HepG2 (cell line): ENCODE measurements around the gene UBAP1. TPM values are rescaled to one million over a fixed set of nuclear protein-coding genes. Genes with fewer than 3 reads are reported as not detected.

ENCODE experiments used
- ATAC-seq: fragments of 200-7000 bp; cut with Tn5 transposase; 3 replicates; pipeline ENCODE4 v1.9.1; 2020; ENCODE audit warnings: mild to moderate bottlenecking, moderate library complexity
- BruUV-seq: library from RNA; stranded (reverse); fragments of 400-500 nt; replicated peaks from 2 replicates; lab custom pipeline; 2021; lab: Mats Ljungman, UMichigan
- CTCF ChIA-PET: fragments of 300-600 bp; formaldehyde crosslinking; extraction: SDS; loops from one replicate; lab custom pipeline; 2021; ENCODE audit warnings: low total read pairs, inconsistent platforms, low intra/inter-chr PET ratio; lab: Yijun Ruan, JAX
- POLR2A ChIA-PET: fragments of 350-600 bp; sonication (Branson Sonifier 250); formaldehyde crosslinking; loops from one replicate; lab custom pipeline; 2020; ENCODE audit warnings: antibody characterized with exemption, inconsistent platforms; lab: Yijun Ruan, JAX
- DNase-seq: peaks from one replicate; pipeline ENCODE4 v3.0.0-alpha.2; 2015; ENCODE audit warnings: low spot score
- FAIRE-seq: peaks from 3 replicates; lab custom pipeline; 2011; peaks lifted over from hg19 to GRCh38; lab: Jason Lieb, UNC
- H2AFZ ChIP-seq: one replicate; pipeline ENCODE4 v1.6.1; 2011; ENCODE audit warnings: low read length, inconsistent platforms
- H3K27ac ChIP-seq: fragments of 300-600 bp; 3 replicates; pipeline ENCODE4 v1.8.0; 2011; ENCODE audit warnings: mixed run types, mild to moderate bottlenecking, mixed read lengths, low read length, inconsistent platforms; ENCODE audit not compliant: insufficient read depth; ENCODE audit errors: extremely low read length
- H3K27me3 ChIP-seq, 2 experiments: fragments of 200-600 bp in 1 of 2; 2 replicates in 1 of 2; 3 replicates in 1 of 2; pipeline versions ENCODE4 v1.6.0 to v1.8.0; 2011; ENCODE audit warnings: low read length in 2 of 2, mild to moderate bottlenecking in 2 of 2, moderate library complexity in 2 of 2, inconsistent platforms in 1 of 2; ENCODE audit not compliant: insufficient read depth in 2 of 2, control insufficient read depth in 1 of 2
- H3K36me3 ChIP-seq, 2 experiments: fragments of 200-600 bp in 1 of 2; replicated peaks in 1 of 2; 2 replicates in 1 of 2; 3 replicates in 1 of 2; pipeline versions ENCODE4 v1.5.1 to v1.8.0; 2011; ENCODE audit warnings: low read length in 2 of 2, inconsistent platforms in 1 of 2; ENCODE audit not compliant: insufficient read depth in 2 of 2, control insufficient read depth in 1 of 2
- H3K4me1 ChIP-seq: 2 replicates; pipeline ENCODE4 v1.5.1; 2012; ENCODE audit warnings: low read length, inconsistent platforms; ENCODE audit not compliant: insufficient read depth
- H3K4me2 ChIP-seq: 2 replicates; pipeline ENCODE4 v1.6.0; 2011; ENCODE audit warnings: low read depth, low read length, inconsistent platforms
- H3K4me3 ChIP-seq, 3 experiments: fragments of 200-600 bp in 1 of 3; sonication (generic), shearing (Covaris generic) in 1 of 3; replicated peaks in 1 of 3; 2 replicates each; pipeline ENCODE4 v1.5.1; 2011 to 2016; ENCODE audit warnings: low read length in 3 of 3, inconsistent platforms in 2 of 3, low read depth in 2 of 3, mild to moderate bottlenecking in 2 of 3, control low read depth in 1 of 3, mixed read lengths in 1 of 3; ENCODE audit not compliant: insufficient read depth in 1 of 3
- H3K79me2 ChIP-seq: one replicate; pipeline ENCODE4 v1.6.1; 2011; ENCODE audit warnings: low read length, inconsistent platforms; ENCODE audit not compliant: insufficient read depth
- H3K9ac ChIP-seq: 2 replicates; pipeline ENCODE4 v1.6.0; 2011; ENCODE audit warnings: mild to moderate bottlenecking, low read depth, low read length, inconsistent platforms; ENCODE audit not compliant: insufficient read depth
- H3K9me3 ChIP-seq: 2 replicates; pipeline ENCODE4 v1.5.1; 2012; ENCODE audit warnings: mild to moderate bottlenecking, low read length
- H4K20me1 ChIP-seq: 2 replicates; pipeline ENCODE4 v1.6.0; 2011; ENCODE audit warnings: inconsistent platforms, mild to moderate bottlenecking, low read length, moderate library complexity; ENCODE audit not compliant: insufficient read depth
- CC2D1A ChIP-seq: sonication (generic); formaldehyde crosslinking; IDR thresholded peaks from 2 replicates; pipeline ENCODE4 v1.8.1; 2023; ENCODE audit warnings: mild to moderate bottlenecking, missing genetic modification reagents
- EED ChIP-seq: sonication (generic); formaldehyde crosslinking; IDR thresholded peaks from 2 replicates; pipeline ENCODE4 v1.5.0; 2020; ENCODE audit warnings: mild to moderate bottlenecking, missing genetic modification reagents
- EP300 ChIP-seq, 3 experiments: sonication (generic) in 1 of 3; formaldehyde crosslinking in 1 of 3; IDR thresholded peaks; 2 replicates each; pipeline versions ENCODE4 v1.5.1 to v1.6.1; 2011 to 2020; ENCODE audit warnings: low read depth in 2 of 3, low read length in 2 of 3, borderline replicate concordance in 1 of 3, improper control_type of control experiment in 1 of 3, mild to moderate bottlenecking in 1 of 3, missing genetic modification reagents in 1 of 3, moderate library complexity in 1 of 3
- KLF11 ChIP-seq: IDR thresholded peaks from 2 replicates; pipeline ENCODE4 v1.6.1; 2016; ENCODE audit warnings: missing compliant biosample characterization
- KLF12 ChIP-seq: sonication (generic); formaldehyde crosslinking; IDR thresholded peaks from 2 replicates; pipeline ENCODE4 v1.4.0; 2020; ENCODE audit warnings: missing genetic modification reagents, borderline replicate concordance
- ZNF678 ChIP-seq: sonication (generic); formaldehyde crosslinking; IDR thresholded peaks from 2 replicates; pipeline ENCODE4 v1.4.0; 2020; ENCODE audit warnings: mild to moderate bottlenecking, missing genetic modification reagents
- WGBS: methylation state at CpG from one replicate; pipeline ENCODE4 v1.1.6; 2017; ENCODE audit warnings: low lambda C conversion rate; 5-methylcytosine and 5-hydroxymethylcytosine counted together
- in situ Hi-C: cut with HindIII; loops from 2 replicates; pipeline ENCODE4 v1.10.0; 2017; ENCODE audit warnings: low pct_unique_long_range_greater_than_20kb; ENCODE audit not compliant: extremely low pct_ligation_motif_present
- intact Hi-C: fragments of 100-400 bp; cut with micrococcal nuclease; formaldehyde crosslinking; loops from one replicate; pipeline ENCODE4 v1.10.0; 2022; ENCODE audit not compliant: unreplicated experiment
- polyA plus RNA-seq, 8 experiments: library from polyadenylated mRNA; depleted of rRNA in 3 of 8; stranded (reverse) in 7 of 8; unstranded in 1 of 8; fragments of >200 nt; fragmentation: Illumina TruSeq in 4 of 8; extraction: Trizol in 4 of 8; gene quantifications; 2 replicates each; pipeline versions ENCODE4 v1.2.1 to v1.2.3, GENCODE V29; 2011 to 2016; ENCODE audit warnings: low read depth in 4 of 8, missing spikeins in 1 of 8, mixed read lengths in 1 of 8; ENCODE audit not compliant: insufficient read depth in 1 of 8
- total RNA-seq, 5 experiments: library from RNA; depleted of rRNA; stranded (reverse); fragments of >200 nt; fragmentation: Illumina TruSeq; extraction: Trizol; gene quantifications; 2 replicates each; pipeline ENCODE4 v1.2.3, GENCODE V29; 2016; ENCODE audit warnings: low read depth in 1 of 5
- TF ChIP-seq, protein P1 (sequence below): sonication (generic); formaldehyde crosslinking; IDR thresholded peaks from 2 replicates; pipeline ENCODE4 v1.5.0; 2020; ENCODE audit warnings: missing genetic modification reagents, mild to moderate bottlenecking, borderline replicate concordance
- TF ChIP-seq, protein P2 (sequence below): sonication (generic); formaldehyde crosslinking; IDR thresholded peaks from 2 replicates; pipeline ENCODE4 v1.4.0; 2020; ENCODE audit warnings: mild to moderate bottlenecking, missing genetic modification reagents
- TF ChIP-seq, protein P3 (sequence below): sonication (generic); formaldehyde crosslinking; IDR thresholded peaks from 2 replicates; pipeline ENCODE4 v1.4.0; 2020; ENCODE audit warnings: mild to moderate bottlenecking, low read depth, missing genetic modification reagents
- TF ChIP-seq, protein P4 (sequence below): sonication (generic); formaldehyde crosslinking; IDR thresholded peaks from 2 replicates; pipeline ENCODE4 v1.5.1; 2020; ENCODE audit warnings: mild to moderate bottlenecking, missing genetic modification reagents, moderate library complexity
- TF ChIP-seq, protein P5 (sequence below): sonication (generic); formaldehyde crosslinking; IDR thresholded peaks from 2 replicates; pipeline ENCODE4 v1.5.0; 2020; ENCODE audit warnings: mild to moderate bottlenecking, missing genetic modification reagents

The UBAP1 gene
- total and polyA plus RNA-seq, 2 of the 13 experiments (the other 11 are each of a cell fraction or from before 2014, with no cell fraction given) = 19.5 to 40.5 TPM

DNA sequence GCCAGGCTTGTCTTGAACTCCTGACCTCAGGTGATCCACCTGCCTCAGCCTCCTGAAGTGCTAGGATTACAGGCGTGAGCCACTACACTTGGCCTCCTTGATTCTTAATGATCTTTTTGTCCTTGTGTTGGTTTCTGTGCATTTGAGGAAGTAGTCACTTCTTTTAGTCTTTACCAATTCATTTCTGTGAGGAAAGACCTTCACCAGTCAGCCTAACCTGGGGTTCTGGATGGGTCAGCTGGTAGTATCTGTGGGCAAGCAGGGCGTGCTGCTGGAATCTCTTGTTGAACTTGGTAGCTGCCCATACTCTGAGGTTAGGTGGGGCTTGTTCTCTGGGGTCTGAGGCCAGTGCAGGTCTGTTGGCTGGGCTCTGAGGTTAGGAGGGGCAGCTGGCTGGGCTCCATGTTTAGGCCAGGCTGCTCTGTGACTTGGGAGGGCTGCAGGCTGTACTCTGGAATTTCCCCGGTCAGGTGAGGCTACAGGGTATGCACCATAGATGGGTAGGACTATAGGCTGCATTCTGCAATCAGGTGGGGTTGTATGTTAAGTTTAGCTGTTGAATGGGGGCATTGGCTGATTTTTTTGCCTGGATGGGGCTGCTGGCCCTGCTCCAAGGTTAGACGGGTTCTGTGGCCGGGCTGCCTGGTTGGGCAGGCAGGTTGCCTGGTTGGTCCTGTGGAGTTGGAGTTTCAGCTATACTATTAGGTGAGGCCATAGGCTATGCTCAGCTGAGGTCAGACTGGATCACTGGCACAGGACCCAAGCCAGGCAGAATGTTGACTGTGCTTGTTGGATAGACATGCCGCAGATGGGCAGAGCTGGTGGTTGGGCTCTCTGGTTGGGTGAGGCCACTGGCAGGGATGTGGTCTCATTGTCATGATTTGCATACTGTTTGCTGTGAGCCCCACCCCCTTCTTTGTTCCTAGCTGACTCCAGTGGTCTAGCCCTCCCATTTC is 19.2 kb downstream of the UBAP1 start:
- Histone ChIP-seq H2AFZ (no peak overlapping the region), H3K4me3 (no peak overlapping the region), H3K79me2 (peaks cover 66% of the 10 kb centered on the region), H3K4me2 (no peak overlapping the region), H3K36me3 (peaks cover 6 to 9% of the 10 kb centered on the region in 2 experiments; a peak in 4 of 5 replicates), H4K20me1 (peaks cover 7% of the 10 kb centered on the region), H3K4me1 (peaks cover 18% of the 10 kb centered on the region), H3K9me3 (no peaks in the 10 kb centered on the region), H3K9ac (no peak overlapping the region), H3K27me3 (no peaks in the 10 kb centered on the region), H3K27ac (no peak overlapping the region)
- no peak for FAIRE-seq
- WGBS = 98% methylated on average over 3 of the region's 6 CpGs
- peak; percentile 66 for ATAC-seq
- ChIA-PET CTCF (no interaction called here), POLR2A (no interaction called here)
- intact Hi-C loops (no loop called here), in situ Hi-C loops (no loop called here)
- no TSS peak for BruUV-seq
- DNase-seq = no peak
- TF ChIP-seq CC2D1A (CRISPR knock-in tag) (no peak), EED (CRISPR knock-in tag) (no peak), ZNF678 (CRISPR knock-in tag) (no peak), KLF12 (CRISPR knock-in tag) (no peak), KLF11 (CRISPR knock-in tag) (no peak), EP300 (IDR thresholded peaks at IDR 0.05; ENCODE audit: low read depth in 2 of 2, low read length in 2 of 2) (no peak), EP300 (CRISPR knock-in tag; IDR thresholded peaks at IDR 0.05; ENCODE audit: borderline replicate concordance) (no peak)
- TF ChIP-seq, protein P1, sequence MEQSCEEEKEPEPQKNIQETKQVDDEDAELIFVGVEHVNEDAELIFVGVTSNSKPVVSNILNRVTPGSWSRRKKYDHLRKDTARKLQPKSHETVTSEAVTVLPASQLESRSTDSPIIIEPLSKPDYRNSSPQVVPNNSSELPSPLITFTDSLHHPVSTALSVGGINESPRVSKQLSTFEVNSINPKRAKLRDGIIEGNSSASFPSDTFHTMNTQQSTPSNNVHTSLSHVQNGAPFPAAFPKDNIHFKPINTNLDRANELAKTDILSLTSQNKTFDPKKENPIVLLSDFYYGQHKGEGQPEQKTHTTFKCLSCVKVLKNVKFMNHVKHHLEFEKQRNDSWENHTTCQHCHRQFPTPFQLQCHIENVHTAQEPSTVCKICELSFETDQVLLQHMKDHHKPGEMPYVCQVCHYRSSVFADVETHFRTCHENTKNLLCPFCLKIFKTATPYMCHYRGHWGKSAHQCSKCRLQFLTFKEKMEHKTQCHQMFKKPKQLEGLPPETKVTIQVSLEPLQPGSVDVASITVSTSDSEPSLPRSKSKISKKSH (CRISPR knock-in tag) = no peak
- TF ChIP-seq, protein P2, sequence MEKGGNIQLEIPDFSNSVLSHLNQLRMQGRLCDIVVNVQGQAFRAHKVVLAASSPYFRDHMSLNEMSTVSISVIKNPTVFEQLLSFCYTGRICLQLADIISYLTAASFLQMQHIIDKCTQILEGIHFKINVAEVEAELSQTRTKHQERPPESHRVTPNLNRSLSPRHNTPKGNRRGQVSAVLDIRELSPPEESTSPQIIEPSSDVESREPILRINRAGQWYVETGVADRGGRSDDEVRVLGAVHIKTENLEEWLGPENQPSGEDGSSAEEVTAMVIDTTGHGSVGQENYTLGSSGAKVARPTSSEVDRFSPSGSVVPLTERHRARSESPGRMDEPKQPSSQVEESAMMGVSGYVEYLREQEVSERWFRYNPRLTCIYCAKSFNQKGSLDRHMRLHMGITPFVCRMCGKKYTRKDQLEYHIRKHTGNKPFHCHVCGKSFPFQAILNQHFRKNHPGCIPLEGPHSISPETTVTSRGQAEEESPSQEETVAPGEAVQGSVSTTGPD (CRISPR knock-in tag) = no peak
- TF ChIP-seq, protein P3, sequence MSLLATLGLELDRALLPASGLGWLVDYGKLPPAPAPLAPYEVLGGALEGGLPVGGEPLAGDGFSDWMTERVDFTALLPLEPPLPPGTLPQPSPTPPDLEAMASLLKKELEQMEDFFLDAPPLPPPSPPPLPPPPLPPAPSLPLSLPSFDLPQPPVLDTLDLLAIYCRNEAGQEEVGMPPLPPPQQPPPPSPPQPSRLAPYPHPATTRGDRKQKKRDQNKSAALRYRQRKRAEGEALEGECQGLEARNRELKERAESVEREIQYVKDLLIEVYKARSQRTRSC (CRISPR knock-in tag) = no peak
- TF ChIP-seq, protein P4, sequence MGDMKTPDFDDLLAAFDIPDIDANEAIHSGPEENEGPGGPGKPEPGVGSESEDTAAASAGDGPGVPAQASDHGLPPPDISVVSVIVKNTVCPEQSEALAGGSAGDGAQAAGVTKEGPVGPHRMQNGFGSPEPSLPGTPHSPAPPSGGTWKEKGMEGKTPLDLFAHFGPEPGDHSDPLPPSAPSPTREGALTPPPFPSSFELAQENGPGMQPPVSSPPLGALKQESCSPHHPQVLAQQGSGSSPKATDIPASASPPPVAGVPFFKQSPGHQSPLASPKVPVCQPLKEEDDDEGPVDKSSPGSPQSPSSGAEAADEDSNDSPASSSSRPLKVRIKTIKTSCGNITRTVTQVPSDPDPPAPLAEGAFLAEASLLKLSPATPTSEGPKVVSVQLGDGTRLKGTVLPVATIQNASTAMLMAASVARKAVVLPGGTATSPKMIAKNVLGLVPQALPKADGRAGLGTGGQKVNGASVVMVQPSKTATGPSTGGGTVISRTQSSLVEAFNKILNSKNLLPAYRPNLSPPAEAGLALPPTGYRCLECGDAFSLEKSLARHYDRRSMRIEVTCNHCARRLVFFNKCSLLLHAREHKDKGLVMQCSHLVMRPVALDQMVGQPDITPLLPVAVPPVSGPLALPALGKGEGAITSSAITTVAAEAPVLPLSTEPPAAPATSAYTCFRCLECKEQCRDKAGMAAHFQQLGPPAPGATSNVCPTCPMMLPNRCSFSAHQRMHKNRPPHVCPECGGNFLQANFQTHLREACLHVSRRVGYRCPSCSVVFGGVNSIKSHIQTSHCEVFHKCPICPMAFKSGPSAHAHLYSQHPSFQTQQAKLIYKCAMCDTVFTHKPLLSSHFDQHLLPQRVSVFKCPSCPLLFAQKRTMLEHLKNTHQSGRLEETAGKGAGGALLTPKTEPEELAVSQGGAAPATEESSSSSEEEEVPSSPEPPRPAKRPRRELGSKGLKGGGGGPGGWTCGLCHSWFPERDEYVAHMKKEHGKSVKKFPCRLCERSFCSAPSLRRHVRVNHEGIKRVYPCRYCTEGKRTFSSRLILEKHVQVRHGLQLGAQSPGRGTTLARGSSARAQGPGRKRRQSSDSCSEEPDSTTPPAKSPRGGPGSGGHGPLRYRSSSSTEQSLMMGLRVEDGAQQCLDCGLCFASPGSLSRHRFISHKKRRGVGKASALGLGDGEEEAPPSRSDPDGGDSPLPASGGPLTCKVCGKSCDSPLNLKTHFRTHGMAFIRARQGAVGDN (CRISPR knock-in tag) = no peak
- TF ChIP-seq, protein P5, sequence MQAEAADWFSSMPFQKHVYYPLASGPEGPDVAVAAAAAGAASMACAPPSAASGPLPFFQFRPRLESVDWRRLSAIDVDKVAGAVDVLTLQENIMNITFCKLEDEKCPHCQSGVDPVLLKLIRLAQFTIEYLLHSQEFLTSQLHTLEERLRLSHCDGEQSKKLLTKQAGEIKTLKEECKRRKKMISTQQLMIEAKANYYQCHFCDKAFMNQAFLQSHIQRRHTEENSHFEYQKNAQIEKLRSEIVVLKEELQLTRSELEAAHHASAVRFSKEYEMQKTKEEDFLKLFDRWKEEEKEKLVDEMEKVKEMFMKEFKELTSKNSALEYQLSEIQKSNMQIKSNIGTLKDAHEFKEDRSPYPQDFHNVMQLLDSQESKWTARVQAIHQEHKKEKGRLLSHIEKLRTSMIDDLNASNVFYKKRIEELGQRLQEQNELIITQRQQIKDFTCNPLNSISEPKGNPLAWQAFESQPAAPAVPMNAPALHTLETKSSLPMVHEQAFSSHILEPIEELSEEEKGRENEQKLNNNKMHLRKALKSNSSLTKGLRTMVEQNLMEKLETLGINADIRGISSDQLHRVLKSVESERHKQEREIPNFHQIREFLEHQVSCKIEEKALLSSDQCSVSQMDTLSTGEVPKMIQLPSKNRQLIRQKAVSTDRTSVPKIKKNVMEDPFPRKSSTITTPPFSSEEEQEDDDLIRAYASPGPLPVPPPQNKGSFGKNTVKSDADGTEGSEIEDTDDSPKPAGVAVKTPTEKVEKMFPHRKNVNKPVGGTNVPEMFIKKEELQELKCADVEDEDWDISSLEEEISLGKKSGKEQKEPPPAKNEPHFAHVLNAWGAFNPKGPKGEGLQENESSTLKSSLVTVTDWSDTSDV = no peak
